HG02763 (cell line): ENCODE data around the gene ALK.

Source experiments
- ATAC-seq: cut with Tn5 transposase; IDR thresholded peaks from one replicate; pipeline ENCODE4 v1.9.1; 2021; ENCODE audit warnings: mild to moderate bottlenecking, moderate library complexity; ENCODE audit not compliant: unreplicated experiment

Gene ALK

DNA sequence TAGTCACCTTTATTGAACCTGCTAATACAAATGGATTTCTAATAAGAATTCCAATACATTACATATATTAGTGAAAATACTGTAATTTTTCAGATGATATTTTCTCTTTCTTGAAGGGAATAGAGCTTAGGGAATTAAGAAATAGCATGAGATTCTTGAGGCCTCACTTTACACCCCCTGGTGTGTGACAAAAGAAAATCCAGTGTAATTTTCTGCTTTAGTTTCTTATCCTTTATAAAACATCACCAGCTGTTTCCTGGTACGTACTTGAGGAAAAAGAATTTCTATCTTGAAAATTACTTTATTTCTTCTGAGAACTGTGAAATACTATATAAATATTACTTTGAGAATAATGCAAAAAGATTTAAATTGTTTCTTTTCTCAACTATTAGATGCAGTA lies 734.6 kb downstream of the ALK start:
- ATAC-seq, result no peak

- ATAC-seq, result no peak
These were observed 736.9 kb downstream of the ALK start for GRCh38 chr2:29184531-29184930.

- no peak for ATAC-seq
These were observed 738.5 kb downstream of the ALK start for GRCh38 chr2:29182920-29183319.

DNA sequence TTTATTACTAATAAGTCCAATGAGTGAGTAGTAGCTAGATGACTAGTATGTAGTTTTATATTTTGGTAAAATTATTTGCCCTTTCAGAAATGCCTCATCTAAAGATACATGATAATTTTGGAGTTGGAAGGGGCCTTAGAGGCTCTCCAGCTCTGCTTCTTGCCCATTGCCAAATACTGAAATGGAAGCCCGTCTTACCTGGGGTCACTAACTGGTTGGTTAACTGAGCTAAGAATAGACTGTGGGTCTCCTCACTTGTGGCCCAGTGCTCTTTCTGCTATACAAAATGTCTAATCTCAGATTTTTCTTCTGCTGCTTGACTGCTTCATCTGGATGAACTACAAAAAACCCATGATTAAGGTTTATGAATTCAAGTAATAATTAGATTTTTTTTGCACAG lies 739.1 kb downstream of the ALK start:
- ATAC-seq, result no peak

DNA sequence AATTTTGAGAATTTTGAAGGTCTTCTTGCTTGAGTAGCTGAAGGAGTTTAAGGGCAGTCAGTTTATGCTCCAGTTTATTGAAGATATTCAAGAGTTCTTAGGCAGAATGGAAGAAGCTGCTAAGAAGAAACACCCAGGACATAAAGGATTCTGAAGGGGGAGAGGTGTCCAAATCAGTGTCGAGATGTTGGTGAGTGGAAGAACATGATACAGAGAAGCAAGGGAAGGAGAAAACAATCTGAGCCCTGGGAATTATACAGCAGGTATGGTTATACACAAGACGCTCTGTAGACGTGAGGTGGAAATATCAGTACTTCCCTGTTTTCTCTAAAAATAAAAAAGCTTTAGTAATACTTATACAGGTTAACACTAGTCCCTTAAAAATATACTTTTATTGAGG lies 746.0 kb downstream of the ALK start:
- no peak for ATAC-seq

GRCh38 chr2:29174937-29175336 lies 746.4 kb downstream of the ALK start:
- no peak for ATAC-seq

GRCh38 chr2:29166242-29167039 lies 754.9 kb downstream of the ALK start:
- no peak for ATAC-seq

GRCh38 chr2:29165362-29166241 lies 755.8 kb downstream of the ALK start:
- ATAC-seq, result no peak

DNA sequence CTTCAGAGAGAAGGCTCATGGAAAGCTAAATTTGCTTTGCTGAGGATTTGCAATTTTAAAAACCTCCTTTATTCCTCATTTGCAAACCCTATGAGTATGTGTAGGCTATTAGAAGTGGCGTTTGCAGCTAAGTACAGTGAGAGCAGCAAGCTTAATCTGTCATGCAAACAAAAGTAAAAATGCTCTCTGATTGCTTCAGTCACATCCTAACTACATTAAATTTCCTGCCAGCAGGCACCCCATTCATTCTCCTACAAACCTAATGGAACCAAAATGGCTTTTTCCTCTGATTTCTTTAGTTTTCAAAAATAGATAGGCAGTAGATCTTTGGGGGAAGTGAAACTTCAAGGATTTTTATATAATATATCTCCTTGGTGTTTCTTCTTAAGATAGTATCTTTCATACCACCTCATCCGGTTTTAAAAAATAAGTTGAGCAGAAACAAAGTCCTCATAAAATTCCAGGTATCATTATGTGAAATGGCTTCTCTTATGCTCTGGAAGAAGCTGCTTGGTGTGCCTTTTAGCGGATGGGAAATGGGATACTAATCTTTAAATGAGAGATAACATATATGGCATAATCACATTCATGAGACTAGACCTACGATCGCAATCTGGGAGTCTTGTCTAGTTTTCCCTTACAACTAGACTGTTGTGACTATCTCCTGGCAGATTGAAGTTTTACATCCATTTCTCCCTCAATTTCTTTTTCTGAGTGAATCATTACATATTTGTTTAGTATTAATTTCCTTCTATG lies 757.1 kb downstream of the ALK start:
- ATAC-seq, result no peak

- no peak for ATAC-seq
These were observed 759.0 kb downstream of the ALK start for GRCh38 chr2:29162204-29162928.

DNA sequence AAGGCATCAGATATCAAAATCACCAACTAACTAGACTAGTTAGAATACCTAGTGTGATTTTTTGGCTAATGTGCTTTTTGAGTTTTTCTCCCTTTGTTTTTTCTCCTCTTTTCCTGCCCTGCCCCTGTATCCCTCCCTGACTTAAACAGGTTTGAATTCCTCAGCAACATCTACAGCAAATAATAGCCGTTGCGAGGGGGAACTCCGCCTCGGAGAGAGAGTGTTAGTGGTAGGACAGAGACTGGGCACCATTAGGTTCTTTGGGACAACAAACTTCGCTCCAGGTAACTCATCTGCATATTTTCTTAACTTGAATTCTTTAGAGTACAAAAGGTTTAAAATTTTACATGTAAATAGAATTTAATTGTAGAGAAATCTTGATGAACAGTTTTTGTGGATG lies 761.2 kb downstream of the ALK start:
- ATAC-seq, result no peak

DNA sequence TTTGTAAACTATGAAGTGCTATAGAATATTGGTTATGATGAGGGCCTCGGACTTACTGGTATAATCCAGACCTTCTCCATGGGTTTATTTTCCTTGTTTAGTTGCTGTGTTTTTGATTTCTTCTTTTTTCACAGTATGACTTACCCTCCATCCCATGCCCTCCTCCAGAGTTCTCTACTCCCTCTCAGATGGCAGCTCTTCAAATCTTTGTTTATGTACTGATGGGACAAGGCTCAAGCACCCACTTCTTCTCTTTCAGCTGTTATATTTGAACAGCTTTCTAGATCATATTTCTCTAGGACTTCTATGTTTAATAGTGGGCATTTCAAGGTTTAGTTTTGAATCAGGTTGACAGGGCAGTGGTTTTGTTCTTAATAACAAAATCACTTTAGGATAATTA lies 762.3 kb downstream of the ALK start:
- ATAC-seq, result no peak

DNA sequence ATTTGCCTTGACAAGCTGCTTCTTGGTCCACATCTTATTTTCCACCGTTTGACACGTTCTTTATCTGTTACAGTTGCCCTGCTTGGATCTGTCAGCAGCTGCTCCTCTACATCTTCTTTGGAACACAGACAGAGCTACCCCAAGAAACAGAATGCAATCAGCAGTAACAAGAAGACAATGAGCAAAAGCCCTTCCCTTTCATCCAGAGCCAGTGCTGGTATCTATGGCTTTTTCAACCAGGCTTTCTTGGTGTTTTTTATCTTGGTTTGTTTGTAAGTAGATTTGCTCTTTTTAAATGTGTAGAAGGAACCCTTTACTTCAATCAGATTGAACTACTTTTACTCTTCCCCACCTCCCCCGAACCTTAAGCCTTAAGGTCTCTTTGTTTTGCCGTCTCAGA lies 764.3 kb downstream of the ALK start:
- ATAC-seq, result no peak

DNA sequence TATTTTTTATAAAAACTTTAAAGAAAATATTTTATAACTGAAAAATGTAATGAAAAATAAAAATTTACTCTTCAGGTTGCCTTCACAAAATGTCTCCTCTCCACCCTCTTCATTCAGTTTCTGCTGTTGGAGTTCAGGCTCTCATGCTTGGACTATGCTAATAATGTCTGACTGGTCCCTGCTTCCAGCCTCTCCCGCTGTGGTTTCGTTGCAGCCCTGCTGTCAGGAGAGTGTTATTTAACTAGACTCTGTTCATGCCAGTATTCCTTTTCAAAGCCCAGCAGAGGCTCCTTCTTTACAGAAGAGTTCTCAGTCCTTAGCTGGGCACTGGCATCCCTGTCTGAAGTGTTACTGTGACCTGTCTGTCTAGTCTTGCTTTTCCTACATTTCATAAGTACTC lies 765.8 kb downstream of the ALK start:
- ATAC-seq, result no peak

DNA sequence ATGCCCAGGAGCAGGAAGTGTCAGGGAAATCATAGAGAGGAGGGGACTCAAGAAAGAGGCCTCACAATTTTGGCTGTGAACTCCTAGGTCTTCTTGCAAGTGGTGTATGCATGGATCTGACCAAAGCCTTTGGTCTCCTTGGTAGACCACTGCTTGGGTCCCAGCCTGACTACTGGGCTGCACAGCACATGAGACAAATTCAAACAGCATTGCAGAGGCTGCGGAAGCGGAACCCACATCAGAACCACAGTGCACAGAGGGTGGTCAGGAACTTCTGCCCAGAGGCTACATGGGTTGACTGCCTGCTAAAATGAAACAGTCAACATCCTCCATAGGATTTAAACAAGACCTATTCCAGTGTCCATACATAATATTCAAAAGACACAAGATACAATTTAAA lies 766.8 kb downstream of the ALK start:
- no peak for ATAC-seq

DNA sequence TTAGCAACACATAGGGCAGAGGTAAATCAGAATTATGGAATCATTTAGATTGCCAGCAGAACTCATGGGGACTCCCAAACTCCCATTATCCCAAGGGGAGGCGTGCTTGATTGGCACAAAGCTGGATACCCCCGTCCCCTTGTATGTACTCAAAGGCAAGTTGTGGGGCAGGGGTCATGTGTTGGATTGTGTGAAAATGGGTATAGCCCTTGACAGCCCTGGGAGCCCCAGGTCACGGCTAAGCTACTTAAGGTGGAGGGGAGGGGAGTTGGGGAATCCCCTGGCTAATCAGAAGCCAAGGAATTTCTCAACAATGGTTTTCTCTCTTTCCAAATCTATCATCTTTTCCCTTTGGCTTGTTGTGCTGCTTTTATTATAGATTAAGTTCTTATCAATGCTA lies 773.4 kb downstream of the ALK start:
- no peak for ATAC-seq

DNA sequence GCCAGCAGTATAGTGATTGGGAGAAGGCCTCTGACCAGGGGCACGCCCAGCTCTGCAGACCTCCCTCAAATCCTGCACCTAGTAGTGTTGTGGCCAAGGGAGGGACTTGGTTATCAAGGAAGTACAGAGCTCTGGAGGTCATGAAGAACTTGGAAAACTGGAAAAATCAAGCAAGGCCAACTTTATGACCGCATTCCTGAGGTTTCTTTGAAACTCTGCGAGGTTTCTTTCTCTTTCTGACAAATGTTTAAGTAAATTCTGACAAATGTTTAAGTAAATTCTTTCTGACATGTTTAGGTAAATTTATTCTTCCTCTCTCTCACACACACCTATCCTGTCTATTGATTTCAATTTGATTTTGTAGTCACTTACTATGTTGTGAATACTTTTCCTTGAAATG lies 775.2 kb downstream of the ALK start:
- no peak for ATAC-seq

DNA sequence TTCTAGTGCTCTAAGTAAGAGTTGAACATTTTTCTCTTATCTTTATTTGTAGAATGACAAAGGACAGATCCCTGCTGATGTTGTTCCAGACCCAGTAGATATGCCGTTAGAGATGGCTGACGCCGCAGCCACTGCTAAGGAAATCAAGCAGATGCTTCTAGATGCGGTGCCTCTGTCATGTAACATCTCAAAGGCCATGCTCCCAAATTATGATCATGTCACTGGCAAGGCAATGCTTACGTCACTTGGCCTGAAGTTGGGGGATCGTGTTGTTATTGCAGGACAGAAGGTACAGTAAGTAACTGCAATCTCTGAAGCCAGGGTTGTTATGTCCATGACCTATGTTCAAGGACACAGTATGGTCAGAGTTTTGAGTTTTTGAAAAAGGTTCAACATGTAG lies 777.7 kb downstream of the ALK start:
- no peak for ATAC-seq
